Heart right ventricle (tissue), 16 donors: ENCODE results near the gene ZNF684. TPM values are rescaled to one million over a fixed set of nuclear protein-coding genes. Genes with fewer than 3 reads are reported as not detected.
A peak's percentile ranks its signal among the peaks of the same experiment; 100 is the strongest.

Experiments used
- ATAC-seq, 8 donors: fragments of 200-7000 bp; cut with Tn5 transposase; one replicate each; pipeline ENCODE4 v1.9.1; 2020; ENCODE audit warnings: mild to moderate bottlenecking in 8 of 8, moderate library complexity in 8 of 8, moderate number of reproducible peaks in 1 of 8
- DNase-seq, 2 donors: peaks; one replicate each; pipeline ENCODE4 v3.0.0-alpha.2; 2020
- H3K27ac ChIP-seq, 10 donors: fragments of 200-600 bp; sonication (generic) in 2 of 10; one replicate each; pipeline versions ENCODE4 v1.5.0 to v1.8.0; 2020 to 2022; ENCODE audit warnings: mild to moderate bottlenecking in 3 of 10
- H3K27me3 ChIP-seq, 7 donors: fragments of 200-600 bp; one replicate each; pipeline ENCODE4 v1.8.0; 2021 to 2022; ENCODE audit warnings: mild to moderate bottlenecking in 2 of 7
- H3K36me3 ChIP-seq, 9 donors: fragments of 200-600 bp; sonication (generic) in 1 of 9; one replicate each; pipeline versions ENCODE4 v1.5.0 to v1.8.0; 2020 to 2022; ENCODE audit warnings: mild to moderate bottlenecking in 2 of 9
- H3K4me1 ChIP-seq, 9 donors: fragments of 200-600 bp; sonication (generic) in 1 of 9; one replicate each; pipeline versions ENCODE4 v1.5.0 to v1.8.0; 2020 to 2022; ENCODE audit warnings: mild to moderate bottlenecking in 4 of 9
- H3K4me3 ChIP-seq, 10 donors: fragments of 200-600 bp; sonication (generic) in 2 of 10; one replicate each; pipeline versions ENCODE4 v1.5.0 to v1.8.0; 2020 to 2022; ENCODE audit warnings: mild to moderate bottlenecking in 7 of 10, moderate library complexity in 2 of 10
- H3K9me3 ChIP-seq, 11 donors: fragments of 200-600 bp in 10 of 11; sonication (generic) in 2 of 11; one replicate each; pipeline versions ENCODE4 v1.5.0 to v1.8.0; 2013 to 2022; ENCODE audit warnings: mild to moderate bottlenecking in 2 of 11, control low read depth in 1 of 11, moderate library complexity in 1 of 11
- WGBS, 2 donors: extraction: QIAGEN DNeasy Blood & Tissue Kit; methylation state at CpG; one replicate each; pipeline ENCODE4 v1.1.7; 2013; ENCODE audit warnings: inconsistent platforms in 1 of 2; 5-methylcytosine and 5-hydroxymethylcytosine counted together
- intact Hi-C, 10 donors: fragments of 100-400 bp; cut with DNase I; formaldehyde crosslinking; loops; one replicate each; pipeline versions ENCODE4 v1.11.1 to v1.14.2; 2022
- polyA plus RNA-seq, 2 donors: library from polyadenylated mRNA; stranded (reverse); fragments of 200-250 nt; gene quantifications; one replicate each; pipeline ENCODE4 v1.2.3, GENCODE V29; 2013
- total RNA-seq, 10 donors: library from RNA; stranded (reverse); fragmentation: NEBNext Ultra II Directional in 3 of 10; extraction: Animal tissue kit (Norgen Biotek cat#: 25700) in 3 of 10; gene quantifications; one replicate each; pipeline versions ENCODE4 v1.2.1 to v1.2.4, GENCODE V29; 2021 to 2023
- TF ChIP-seq, protein P1 (sequence below), 9 donors: fragments of 200-600 bp; sonication (generic) in 2 of 9; IDR thresholded peaks; one replicate each; pipeline versions ENCODE4 v1.5.0 to v1.8.0; 2021 to 2022; ENCODE audit warnings: antibody characterized with exemption in 9 of 9, mild to moderate bottlenecking in 5 of 9, moderate library complexity in 1 of 9
- donor health status: Arrhythmogenic right ventricular cardiomyopathy.
- donor health status: ischemic (EF 13 %, LVEDD 7.1; RV severe dilation, severe dysfunction).
- donor health status: healthy with polysubstance abuse.
- donor health status: DM: no; HTN: yes; CAD: no.
- donor health status: DM: no; HTN: no; CAD: no.
- donor health status: ischemic (EF 25% LVEDD 6.9; RV normal size, moderate dysfunction).
- donor health status: ischemic (EF 25% LVEDD 5.7; RV mildly dilated, moderate dysfunction).
- donor health status: healthy.
- donor health status: DM: yes; HTN: yes; CAD: no.
- donor health status: Ischemic cardiomyopathy.
- donor health status: ischemic (EF 35%, LVEDD 5.7; RV mildly dilated, moderate dysfunction).
- donor health status: nonischemic (EF 11% LVEDD 7.7; RV severe dilation, severe dysfunction).
- donor health status: DM: yes; HTN: yes; CAD: no.
- donor health status: PGD.
- donor health status: ischemic (EF 29% LVEDD 5.4; RV normal size, mild dysfunction).
- donor health status: nonischemic (EF 23%, LVEDD 6.1; RV moderate dilation, normal function).

Gene ZNF684
- total and polyA plus RNA-seq, 12 donors, result 5.1 to 11.6 (median 8.6) TPM

DNA sequence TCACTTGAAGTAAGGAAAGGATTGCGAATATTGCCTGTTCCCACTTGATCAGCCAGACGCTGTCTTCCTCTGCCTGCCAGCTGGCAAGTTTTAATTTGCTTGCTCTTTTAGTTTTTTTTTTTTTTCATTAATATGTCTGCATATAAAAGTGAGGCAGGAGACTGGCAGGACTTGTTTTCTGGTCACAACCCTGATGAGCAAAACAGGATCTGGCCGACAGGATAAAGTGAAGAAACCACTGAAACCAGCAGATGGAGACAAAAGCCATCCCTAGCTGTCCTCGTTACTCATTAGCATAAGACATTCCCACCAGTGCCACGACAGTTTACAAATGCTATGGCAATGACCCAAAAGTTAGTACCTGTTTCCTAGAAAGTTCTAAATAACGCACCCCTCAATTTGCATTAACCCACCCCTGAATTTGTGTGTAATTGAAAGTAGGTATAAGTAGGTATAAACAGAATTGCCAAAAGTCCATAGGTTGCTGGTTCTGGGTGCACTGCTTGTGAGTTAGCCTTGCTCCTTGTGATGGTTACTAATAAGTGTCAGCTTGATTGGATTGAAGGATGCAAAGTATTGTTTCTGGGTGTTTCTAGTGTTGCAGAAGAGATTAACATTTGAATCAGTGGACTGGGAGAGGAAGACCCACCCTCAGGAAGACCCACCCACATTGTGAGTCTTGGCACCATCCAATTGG lies 60.8 kb downstream of the ZNF684 start:
- Histone ChIP-seq H3K4me1 (peaks cover 0 to 20% (median 0%) of the 10 kb centered on the region in 9 donors), H3K27ac (no peak overlapping the region), H3K9me3 (no peaks in the 10 kb centered on the region), H3K27me3 (no peaks in the 10 kb centered on the region), H3K4me3 (no peak overlapping the region), H3K36me3 (no peaks in the 10 kb centered on the region)
- DNase-seq, result no peak
- intact Hi-C loops, result no loop called here
- TF ChIP-seq, protein P1, sequence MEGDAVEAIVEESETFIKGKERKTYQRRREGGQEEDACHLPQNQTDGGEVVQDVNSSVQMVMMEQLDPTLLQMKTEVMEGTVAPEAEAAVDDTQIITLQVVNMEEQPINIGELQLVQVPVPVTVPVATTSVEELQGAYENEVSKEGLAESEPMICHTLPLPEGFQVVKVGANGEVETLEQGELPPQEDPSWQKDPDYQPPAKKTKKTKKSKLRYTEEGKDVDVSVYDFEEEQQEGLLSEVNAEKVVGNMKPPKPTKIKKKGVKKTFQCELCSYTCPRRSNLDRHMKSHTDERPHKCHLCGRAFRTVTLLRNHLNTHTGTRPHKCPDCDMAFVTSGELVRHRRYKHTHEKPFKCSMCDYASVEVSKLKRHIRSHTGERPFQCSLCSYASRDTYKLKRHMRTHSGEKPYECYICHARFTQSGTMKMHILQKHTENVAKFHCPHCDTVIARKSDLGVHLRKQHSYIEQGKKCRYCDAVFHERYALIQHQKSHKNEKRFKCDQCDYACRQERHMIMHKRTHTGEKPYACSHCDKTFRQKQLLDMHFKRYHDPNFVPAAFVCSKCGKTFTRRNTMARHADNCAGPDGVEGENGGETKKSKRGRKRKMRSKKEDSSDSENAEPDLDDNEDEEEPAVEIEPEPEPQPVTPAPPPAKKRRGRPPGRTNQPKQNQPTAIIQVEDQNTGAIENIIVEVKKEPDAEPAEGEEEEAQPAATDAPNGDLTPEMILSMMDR (IDR thresholded peaks at IDR 0.05), result peak in 6 of 9 donors; percentile 27 to 60 (median 48)
- peak in 6 of 8 donors; percentile 33 to 79 (median 60) for ATAC-seq
- WGBS, 2 donors, result 35 to 39% methylated on average over 6 of the region's 6 CpGs

GRCh38 chr1:40593449-40594186 lies 62.2 kb downstream of the ZNF684 start:
- H3K27ac ChIP-seq, result no peak overlapping the region
- DNase-seq (no peak), ATAC-seq (peak in 3 of 8 donors; percentile 46 to 61 (median 47))
- 45 to 50% methylated on average over 8 of the region's 8 CpGs for WGBS, 2 donors
- H3K27me3 ChIP-seq, result no peaks in the 10 kb centered on the region
- H3K9me3 ChIP-seq, result no peaks in the 10 kb centered on the region
- no peak overlapping the region for H3K4me3 ChIP-seq
- TF ChIP-seq, protein P1 (IDR thresholded peaks at IDR 0.05), result no peak
- peaks cover 0 to 20% (median 0%) of the 10 kb centered on the region in 9 donors for H3K4me1 ChIP-seq
- intact Hi-C loops, result no loop called here
- no peaks in the 10 kb centered on the region for H3K36me3 ChIP-seq

GRCh38 chr1:40594187-40594531 lies 62.7 kb downstream of the ZNF684 start:
- WGBS, 2 donors, result 54 to 61% methylated on average over 3 of the region's 3 CpGs
- intact Hi-C loops, result no loop called here
- DNase-seq, result no peak
- Histone ChIP-seq H3K9me3 (no peaks in the 10 kb centered on the region), H3K36me3 (no peaks in the 10 kb centered on the region), H3K4me3 (no peak overlapping the region), H3K27me3 (no peaks in the 10 kb centered on the region), H3K4me1 (peaks cover 0 to 20% (median 0%) of the 10 kb centered on the region in 9 donors), H3K27ac (no peak overlapping the region)
- TF ChIP-seq, protein P1 (IDR thresholded peaks at IDR 0.05), result no peak
- no peak for ATAC-seq

- no peaks in the 10 kb centered on the region for H3K27me3 ChIP-seq
- TF ChIP-seq, protein P1 (IDR thresholded peaks at IDR 0.05), result no peak
- DNase-seq (no peak), ATAC-seq (no peak)
- no peaks in the 10 kb centered on the region for H3K36me3 ChIP-seq
- 80 to 88% methylated on average over 7 of the region's 7 CpGs for WGBS, 2 donors
- H3K9me3 ChIP-seq, result no peaks in the 10 kb centered on the region
- H3K4me3 ChIP-seq, result no peak overlapping the region
- no peak overlapping the region for H3K27ac ChIP-seq
- peaks cover 0 to 20% (median 0%) of the 10 kb centered on the region in 9 donors for H3K4me1 ChIP-seq
- intact Hi-C loops, result no loop called here
These were observed 64.2 kb downstream of the ZNF684 start for GRCh38 chr1:40595623-40596022.

Other genes starting within 250 kb of the ZNF684 start
- 1 to 10 TPM in 2 of 10 donors, under 1 TPM in 8; 0.20 to 1.2 (median 0.33) TPM for gene COL9A2, start 214.4 kb upstream of the ZNF684 start, total RNA-seq
- 1 to 10 TPM in 1 of 2 donors, under 1 TPM in 1; 0.39 to 1.8 TPM for gene COL9A2, start 214.4 kb upstream of the ZNF684 start, polyA plus RNA-seq
- 10 to 100 TPM in 9 of 10 donors, 1 to 10 TPM in 1; 9.4 to 29.8 (median 12.2) TPM for gene SMAP2, start 157.9 kb upstream of the ZNF684 start, total RNA-seq
- 10 to 100 TPM; 12.2 to 16.5 TPM for gene SMAP2, start 157.9 kb upstream of the ZNF684 start, polyA plus RNA-seq
- gene ZFP69B, start 81.2 kb upstream of the ZNF684 start, total RNA-seq, result 1 to 10 TPM in 6 of 10 donors, under 1 TPM in 4; 0.67 to 2.2 (median 1.2) TPM
- under 1 TPM; 0.37 to 0.58 TPM for gene ZFP69B, start 81.2 kb upstream of the ZNF684 start, polyA plus RNA-seq
- gene ZFP69, start 54.3 kb upstream of the ZNF684 start, total RNA-seq, result 1 to 10 TPM; 1.1 to 2.6 (median 1.3) TPM
- gene ZFP69, start 54.3 kb upstream of the ZNF684 start, polyA plus RNA-seq, result 1 to 10 TPM; 1.5 to 2.6 TPM
- 1 to 10 TPM; 2.4 to 5.3 (median 3.6) TPM for gene EXO5, start 22.9 kb upstream of the ZNF684 start, total RNA-seq
- gene EXO5, start 22.9 kb upstream of the ZNF684 start, polyA plus RNA-seq, result 1 to 10 TPM; 2.3 to 3.3 TPM
- gene RIMS3, start 134.0 kb downstream of the ZNF684 start, total RNA-seq, result 1 to 10 TPM in 3 of 10 donors, under 1 TPM in 7; 0.34 to 2.0 (median 0.79) TPM
- under 1 TPM; 0.14 to 0.22 TPM for gene RIMS3, start 134.0 kb downstream of the ZNF684 start, polyA plus RNA-seq
- gene NFYC, start 160.1 kb downstream of the ZNF684 start, total RNA-seq, result 10 to 100 TPM; 56.1 to 84.7 (median 73.1) TPM
- gene NFYC, start 160.1 kb downstream of the ZNF684 start, polyA plus RNA-seq, result 10 to 100 TPM; 49.9 to 55.8 TPM